ENCODE results near the gene PLXNA4. TPM values are rescaled to one million over a fixed set of nuclear protein-coding genes. Genes with fewer than 3 reads are reported as not detected.
A peak's percentile ranks its signal among the peaks of the same experiment; 100 is the strongest.
"Not testable (repeated sequence)": the region's sequence is repeated elsewhere in the genome, so short reads cannot be mapped to it uniquely, and the experiment has no call there.

PLXNA4 gene
- total and polyA plus RNA-seq, 12 donors: 0.83 to 17.0 (median 11.5) TPM

GRCh38 chr7:132393789-132394261 lies 182.4 kb downstream of the PLXNA4 start:
- peak; percentile 53 for DNase-seq
- peak; percentile 23 to 87 (median 72) for ATAC-seq
- Histone ChIP-seq H3K27me3 (no peaks in the 10 kb centered on the region), H3K36me3 (no peaks in the 10 kb centered on the region), H3K27ac (peak overlapping the region in 2 of 10 donors; percentile 17 to 35), H3K4me3 (no peak overlapping the region), H3K9me3 (peaks cover 0 to 4% (median 0%) of the 10 kb centered on the region in 11 donors), H3K4me1 (peaks cover 4 to 44% (median 27%) of the 10 kb centered on the region in 9 donors)
- 32 to 39% methylated on average over 9 of the region's 9 CpGs for WGBS, 2 donors
- TF ChIP-seq, protein P1, sequence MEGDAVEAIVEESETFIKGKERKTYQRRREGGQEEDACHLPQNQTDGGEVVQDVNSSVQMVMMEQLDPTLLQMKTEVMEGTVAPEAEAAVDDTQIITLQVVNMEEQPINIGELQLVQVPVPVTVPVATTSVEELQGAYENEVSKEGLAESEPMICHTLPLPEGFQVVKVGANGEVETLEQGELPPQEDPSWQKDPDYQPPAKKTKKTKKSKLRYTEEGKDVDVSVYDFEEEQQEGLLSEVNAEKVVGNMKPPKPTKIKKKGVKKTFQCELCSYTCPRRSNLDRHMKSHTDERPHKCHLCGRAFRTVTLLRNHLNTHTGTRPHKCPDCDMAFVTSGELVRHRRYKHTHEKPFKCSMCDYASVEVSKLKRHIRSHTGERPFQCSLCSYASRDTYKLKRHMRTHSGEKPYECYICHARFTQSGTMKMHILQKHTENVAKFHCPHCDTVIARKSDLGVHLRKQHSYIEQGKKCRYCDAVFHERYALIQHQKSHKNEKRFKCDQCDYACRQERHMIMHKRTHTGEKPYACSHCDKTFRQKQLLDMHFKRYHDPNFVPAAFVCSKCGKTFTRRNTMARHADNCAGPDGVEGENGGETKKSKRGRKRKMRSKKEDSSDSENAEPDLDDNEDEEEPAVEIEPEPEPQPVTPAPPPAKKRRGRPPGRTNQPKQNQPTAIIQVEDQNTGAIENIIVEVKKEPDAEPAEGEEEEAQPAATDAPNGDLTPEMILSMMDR (IDR thresholded peaks at IDR 0.05): no peak
- intact Hi-C loops (cut with DNase I): loop anchor here in 5 of 10 donors (5.0 to 10.0 kb wide), 4 partner anchors 69 to 183 kb away; partner anchors contain the start of gene PLXNA4 (in 3 of the 5)

DNA sequence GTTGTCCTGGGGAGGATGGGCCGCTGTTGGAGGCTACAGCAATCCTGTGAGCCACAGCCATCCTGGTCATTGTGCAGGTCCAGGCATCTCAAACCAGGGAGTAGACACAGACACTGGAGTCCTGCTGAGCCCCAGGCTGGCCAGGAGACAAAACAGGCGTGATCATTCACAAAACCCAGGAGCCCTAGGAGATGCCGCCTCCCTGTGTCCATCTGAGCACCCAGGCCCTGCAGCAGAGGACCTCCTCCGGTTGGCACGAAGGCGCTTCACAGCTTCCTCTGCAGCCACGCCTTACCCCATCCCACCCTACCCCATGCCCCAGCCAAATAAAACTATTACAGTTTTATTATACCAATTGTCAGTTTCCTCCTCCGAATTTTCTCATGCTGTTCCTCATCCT lies 183.6 kb downstream of the PLXNA4 start:
- Histone ChIP-seq H3K27ac (no peak overlapping the region), H3K36me3 (no peaks in the 10 kb centered on the region), H3K4me3 (no peak overlapping the region), H3K27me3 (no peaks in the 10 kb centered on the region), H3K9me3 (peaks cover 0 to 4% (median 0%) of the 10 kb centered on the region in 11 donors), H3K4me1 (peaks cover 4 to 36% (median 23%) of the 10 kb centered on the region in 9 donors)
- intact Hi-C loops (cut with DNase I): loop anchor here in 5 of 10 donors (5.0 to 10.0 kb wide), 4 partner anchors 68 to 185 kb away; partner anchors contain the start of gene PLXNA4 (in 3 of the 5)
- 90 to 96% methylated on average over 7 to 8 of the region's 8 CpGs for WGBS, 2 donors
- DNase-seq (no peak), ATAC-seq (no peak)
- TF ChIP-seq, protein P1 (IDR thresholded peaks at IDR 0.05): no peak

- ATAC-seq (no peak), DNase-seq (no peak)
- peaks cover 7 to 45% (median 23%) of the 10 kb centered on the region in 9 donors for H3K4me1 ChIP-seq
- no peaks in the 10 kb centered on the region for H3K27me3 ChIP-seq
- intact Hi-C loops (cut with DNase I): loop anchor here in 5 of 10 donors (5.0 to 10.0 kb wide), 4 partner anchors 66 to 187 kb away; partner anchors contain the start of gene PLXNA4 (in 3 of the 5)
- TF ChIP-seq, protein P1 (IDR thresholded peaks at IDR 0.05): no peak
- WGBS, 2 donors: 78 to 86% methylated on average over 3 of the region's 3 CpGs
- no peak overlapping the region for H3K27ac ChIP-seq
- H3K4me3 ChIP-seq: no peak overlapping the region
- peaks cover 0 to 4% (median 0%) of the 10 kb centered on the region in 11 donors for H3K9me3 ChIP-seq
- H3K36me3 ChIP-seq: no peaks in the 10 kb centered on the region
Measured at GRCh38 chr7:132390705-132391104, 185.6 kb downstream of the PLXNA4 start.

- not testable (repeated sequence) for H3K27ac ChIP-seq, H3K4me3 ChIP-seq, H3K9me3 ChIP-seq, ATAC-seq, H3K27me3 ChIP-seq, H3K36me3 ChIP-seq, DNase-seq
- intact Hi-C loops (cut with DNase I): loop anchor here in 5 of 10 donors (5.0 to 10.0 kb wide), 4 partner anchors 65 to 187 kb away; partner anchors contain the start of gene PLXNA4 (in 3 of the 5)
- WGBS, 2 donors: 92 to 93% methylated on average over 4 of the region's 4 CpGs
- H3K4me1 ChIP-seq: peaks cover 7 to 40% (median 20%) of the 10 kb centered on the region in 9 donors
Measured at GRCh38 chr7:132390049-132390448, 186.2 kb downstream of the PLXNA4 start.

- WGBS, 2 donors: 87 to 94% methylated on average over 1 of the region's 1 CpG
Measured at GRCh38 chr7:132388688-132389087, 187.6 kb downstream of the PLXNA4 start.

More at GRCh38 chr7:132388688-132389087, 187.6 kb downstream of the PLXNA4 start:
- Histone ChIP-seq H3K27me3 (no peaks in the 10 kb centered on the region), H3K27ac (no peak overlapping the region), H3K4me3 (no peak overlapping the region), H3K36me3 (no peaks in the 10 kb centered on the region), H3K9me3 (peaks cover 0 to 4% (median 0%) of the 10 kb centered on the region in 11 donors), H3K4me1 (peaks cover 0 to 32% (median 9%) of the 10 kb centered on the region in 9 donors)
- TF ChIP-seq, protein P1 (IDR thresholded peaks at IDR 0.05): no peak
- DNase-seq (no peak), ATAC-seq (no peak)
- intact Hi-C loops (cut with DNase I): loop anchor here in 1 of 10 donors (10.0 kb wide), 1 partner anchor 186 kb away; the partner anchor contains the start of gene PLXNA4

Measured in heart right ventricle (tissue), 16 donors.